Breast epithelium (tissue), 4 donors: ENCODE measurements around the gene FLT4. TPM values are rescaled to one million over a fixed set of nuclear protein-coding genes. Genes with fewer than 3 reads are reported as not detected.

ENCODE experiments used
- DNase-seq, 2 donors: peaks; one replicate each; pipeline ENCODE4 v3.0.0-alpha.2; 2019; ENCODE audit warnings: low spot score in 2 of 2
- H3K27ac ChIP-seq, 2 donors: fragments of 200-600 bp; sonication (generic) in 1 of 2; one replicate each; pipeline ENCODE4 v1.5.1; 2016 to 2019; ENCODE audit warnings: mild to moderate bottlenecking in 1 of 2
- H3K27me3 ChIP-seq, 2 donors: fragments of 200-600 bp; sonication (generic) in 1 of 2; one replicate each; pipeline versions ENCODE4 v1.5.1 to v1.6.0; 2017 to 2019; ENCODE audit warnings: control low read depth in 1 of 2, mild to moderate bottlenecking in 1 of 2
- H3K36me3 ChIP-seq: fragments of 200-600 bp; one replicate; pipeline ENCODE4 v1.5.1; 2019
- H3K4me1 ChIP-seq, 2 donors: fragments of 200-600 bp; sonication (generic); one replicate each; pipeline ENCODE4 v1.5.1; 2016 to 2019; ENCODE audit warnings: control low read depth in 1 of 2
- H3K4me3 ChIP-seq, 3 donors: fragments of 200-600 bp; sonication (generic); 1 replicate in 2 of 3; 2 replicates in 1 of 3; pipeline ENCODE4 v1.5.1; 2016 to 2019; ENCODE audit warnings: mild to moderate bottlenecking in 3 of 3, moderate library complexity in 2 of 3
- H3K9me3 ChIP-seq, 2 donors: fragments of 200-600 bp; sonication (generic) in 1 of 2; one replicate each; pipeline ENCODE4 v1.5.1; 2016 to 2019; ENCODE audit warnings: control low read depth in 1 of 2
- CTCF ChIP-seq, 3 donors: fragments of 450-650 bp; IDR thresholded peaks; one replicate each; pipeline ENCODE4 v1.5.1; 2016 to 2017; ENCODE audit warnings: antibody characterized with exemption in 3 of 3, mild to moderate bottlenecking in 3 of 3, moderate library complexity in 3 of 3
- POLR2A ChIP-seq: fragments of 450-650 bp; IDR thresholded peaks from one replicate; pipeline ENCODE4 v1.6.1; 2016; ENCODE audit warnings: antibody characterized with exemption, mild to moderate bottlenecking, moderate library complexity
- POLR2AphosphoS5 ChIP-seq, 3 donors: sonication (generic); formaldehyde crosslinking; IDR thresholded peaks; one replicate each; pipeline ENCODE4 v1.6.1; 2017; ENCODE audit warnings: antibody characterized with exemption in 3 of 3
- intact Hi-C: fragments of 100-400 bp; cut with DNase I; formaldehyde crosslinking; loops from one replicate; pipeline ENCODE4 v1.15.1; 2023; ENCODE audit warnings: low total_unique reads
- total RNA-seq, 3 donors: library from RNA; depleted of rRNA; stranded (reverse); fragments of >200 nt; gene quantifications; one replicate each; pipeline ENCODE4 v1.1.0, GENCODE V29; 2016

Gene FLT4
- 10 to 100 TPM in 1 of 3 donors, 1 to 10 TPM in 2; 4.3 to 35.7 (median 7.9) TPM for total RNA-seq

- H3K4me3 ChIP-seq: peak within 1 kb of the TSS; percentile 41 to 78 (median 57)
- H3K9me3 ChIP-seq: no peaks in the 10 kb centered on the region
- no peak for DNase-seq
- no peak for TF ChIP-seq POLR2AphosphoS5 (IDR thresholded peaks at IDR 0.05)
- no peak for TF ChIP-seq CTCF (IDR thresholded peaks at IDR 0.05)
- no peak for TF ChIP-seq POLR2A
- H3K27me3 ChIP-seq: peaks cover 0 to 26% of the 10 kb centered on the region in 2 donors
- no peaks in the 10 kb centered on the region for H3K4me1 ChIP-seq
- intact Hi-C loops: no loop called here
- H3K36me3 ChIP-seq: no peaks in the 10 kb centered on the region
- H3K27ac ChIP-seq: peak within 1 kb of the TSS in 1 of 2 donors; percentile 38
Measured at GRCh38 chr5:180649297-180650039, at the start of gene FLT4. FLT4 (minus strand) TSS chr5:180649600; CDS start chr5:180649545, 55 bp downstream.

GRCh38 chr5:180699042-180699441, 49.6 kb upstream of the FLT4 start:
- intact Hi-C loops: no loop called here
- TF ChIP-seq CTCF (IDR thresholded peaks at IDR 0.05) (no peak), POLR2A (no peak), POLR2AphosphoS5 (IDR thresholded peaks at IDR 0.05) (no peak)
- Histone ChIP-seq H3K4me3 (no peak overlapping the region), H3K27ac (no peak overlapping the region), H3K4me1 (no peaks in the 10 kb centered on the region), H3K36me3 (no peaks in the 10 kb centered on the region), H3K9me3 (peaks cover 5 to 28% of the 10 kb centered on the region in 2 donors), H3K27me3 (no peaks in the 10 kb centered on the region)
- no peak for DNase-seq

DNA sequence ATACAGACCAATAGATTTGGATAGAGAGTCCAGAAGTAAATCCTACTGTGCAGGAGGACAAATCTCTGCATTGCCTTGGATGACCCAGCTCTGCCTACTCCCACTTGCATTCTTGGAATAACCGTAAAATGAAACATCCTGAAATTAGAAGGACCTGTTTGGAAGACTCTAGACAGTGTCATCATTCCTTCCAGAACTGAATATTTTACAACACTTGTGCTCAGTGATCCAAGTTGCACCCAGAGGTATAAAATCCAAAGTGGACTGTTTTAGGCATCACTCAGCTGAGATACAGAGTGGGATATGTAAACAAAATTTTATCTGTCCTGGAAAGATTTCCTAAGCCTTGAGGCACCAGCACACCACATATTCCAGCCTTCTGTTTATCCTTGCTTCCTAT, 46.7 kb upstream of the FLT4 start:
- H3K4me3 ChIP-seq: no peak overlapping the region

DNA sequence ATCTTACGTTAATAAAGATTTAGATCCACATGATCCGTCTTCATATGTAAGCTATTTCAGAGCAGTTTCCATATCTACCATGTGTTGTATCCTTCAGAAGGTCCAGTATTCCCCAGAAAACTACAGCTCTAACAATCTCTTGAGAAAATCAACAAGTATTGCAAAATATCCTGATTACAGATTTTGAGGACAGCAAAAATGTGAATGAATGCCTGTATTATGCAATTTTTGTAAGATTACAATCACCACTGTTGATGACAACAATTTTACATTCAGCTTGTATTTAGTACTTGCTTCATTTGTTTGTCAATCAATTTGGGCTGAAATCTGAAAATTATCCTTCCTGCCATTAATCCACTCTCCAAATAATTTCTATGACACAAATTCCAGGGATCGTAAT, 43.0 kb upstream of the FLT4 start:
- H3K9me3 ChIP-seq: peaks cover 0 to 15% of the 10 kb centered on the region in 2 donors
- TF ChIP-seq CTCF (IDR thresholded peaks at IDR 0.05) (no peak), POLR2A (no peak), POLR2AphosphoS5 (IDR thresholded peaks at IDR 0.05) (no peak)
- peaks cover 0 to 3% of the 10 kb centered on the region in 2 donors for H3K27me3 ChIP-seq
- H3K4me1 ChIP-seq: no peaks in the 10 kb centered on the region
- no peak for DNase-seq
- no peak overlapping the region for H3K27ac ChIP-seq
- no peak overlapping the region for H3K4me3 ChIP-seq
- intact Hi-C loops: no loop called here
- no peaks in the 10 kb centered on the region for H3K36me3 ChIP-seq

More for the DNA sequence above, 46.7 kb upstream of the FLT4 start:
- Histone ChIP-seq H3K27me3 (no peaks in the 10 kb centered on the region), H3K4me1 (no peaks in the 10 kb centered on the region), H3K27ac (no peak overlapping the region), H3K9me3 (peaks cover 5 to 25% of the 10 kb centered on the region in 2 donors), H3K36me3 (no peaks in the 10 kb centered on the region)
- intact Hi-C loops: no loop called here
- DNase-seq: no peak
- no peak for TF ChIP-seq POLR2A
- no peak for TF ChIP-seq POLR2AphosphoS5 (IDR thresholded peaks at IDR 0.05)

DNA sequence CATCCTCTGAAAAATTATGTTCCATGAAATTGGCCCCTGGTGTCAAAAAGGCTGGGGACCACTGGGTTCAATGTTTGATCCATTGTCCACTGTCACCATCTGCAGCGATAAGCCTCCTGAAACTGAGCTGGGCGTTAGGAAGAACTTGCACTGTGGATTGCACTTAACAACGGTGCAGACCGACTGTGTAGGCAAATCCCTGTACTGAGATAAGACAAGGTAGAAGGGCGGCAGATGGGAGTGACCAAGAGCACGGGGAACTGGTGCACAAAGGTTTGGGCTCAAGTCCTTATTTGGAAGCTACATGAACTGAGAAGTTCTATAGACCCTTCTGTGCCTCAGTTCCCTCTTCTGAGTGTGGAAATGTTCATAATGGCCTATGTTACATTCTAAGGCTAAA, 41.6 kb upstream of the FLT4 start:
- Histone ChIP-seq H3K27ac (no peak overlapping the region), H3K4me3 (no peak overlapping the region), H3K27me3 (peaks cover 0 to 6% of the 10 kb centered on the region in 2 donors), H3K4me1 (no peaks in the 10 kb centered on the region), H3K36me3 (no peaks in the 10 kb centered on the region), H3K9me3 (peaks cover 0 to 13% of the 10 kb centered on the region in 2 donors)
- TF ChIP-seq POLR2AphosphoS5 (IDR thresholded peaks at IDR 0.05) (no peak), POLR2A (no peak), CTCF (IDR thresholded peaks at IDR 0.05) (no peak)
- no peak for DNase-seq
- intact Hi-C loops: no loop called here
